Measurements from ENCODE around the gene HHAT.
A peak's percentile ranks its signal among the peaks of the same experiment; 100 is the strongest.

Gene HHAT

GRCh38 chr1:210440081-210440480, 111.4 kb downstream of the HHAT start:
- no peak for TF ChIP-seq CTCF (IDR thresholded peaks at IDR 0.05; ENCODE audit: insufficient read depth, low read depth, low read length, missing control alignments)
- H3K4me3 ChIP-seq (ENCODE audit: low read depth, low read length): no peak overlapping the region
- DNase-seq (ENCODE audit: low read depth): no peak

GRCh38 chr1:210441028-210441427, 112.3 kb downstream of the HHAT start:
- DNase-seq (ENCODE audit: low read depth): no peak
- no peak for TF ChIP-seq CTCF (IDR thresholded peaks at IDR 0.05; ENCODE audit: insufficient read depth, low read depth, low read length, missing control alignments)
- no peak overlapping the region for H3K4me3 ChIP-seq (ENCODE audit: low read depth, low read length)

- no peak for TF ChIP-seq CTCF (IDR thresholded peaks at IDR 0.05; ENCODE audit: insufficient read depth, low read depth, low read length, missing control alignments)
- DNase-seq (ENCODE audit: low read depth): no peak
- no peak overlapping the region for H3K4me3 ChIP-seq (ENCODE audit: low read depth, low read length)
These were observed 116.8 kb downstream of the HHAT start for GRCh38 chr1:210445485-210445884.

GRCh38 chr1:210445931-210446330, 117.2 kb downstream of the HHAT start:
- TF ChIP-seq CTCF (IDR thresholded peaks at IDR 0.05; ENCODE audit: insufficient read depth, low read depth, low read length, missing control alignments): no peak
- no peak for DNase-seq (ENCODE audit: low read depth)

GRCh38 chr1:210446479-210446878, 117.8 kb downstream of the HHAT start:
- TF ChIP-seq CTCF (IDR thresholded peaks at IDR 0.05; ENCODE audit: insufficient read depth, low read depth, low read length, missing control alignments): no peak
- H3K4me3 ChIP-seq (ENCODE audit: low read depth, low read length): no peak overlapping the region
- peak; percentile 57 for DNase-seq (ENCODE audit: low read depth)

More at GRCh38 chr1:210445931-210446330, 117.2 kb downstream of the HHAT start:
- no peak overlapping the region for H3K4me3 ChIP-seq (ENCODE audit: low read depth, low read length)

- no peak for DNase-seq (ENCODE audit: low read depth)
- H3K4me3 ChIP-seq (ENCODE audit: low read depth, low read length): no peak overlapping the region
- no peak for TF ChIP-seq CTCF (IDR thresholded peaks at IDR 0.05; ENCODE audit: insufficient read depth, low read depth, low read length, missing control alignments)
These were observed 118.9 kb downstream of the HHAT start for GRCh38 chr1:210447456-210448057.

GRCh38 chr1:210448297-210448892, 119.7 kb downstream of the HHAT start:
- peak; percentile 49 for TF ChIP-seq CTCF (IDR thresholded peaks at IDR 0.05; ENCODE audit: insufficient read depth, low read depth, low read length, missing control alignments)
- peak; percentile 57 for DNase-seq (ENCODE audit: low read depth)
- H3K4me3 ChIP-seq (ENCODE audit: low read depth, low read length): no peak overlapping the region

Data from GM12865 (cell line).